ENCODE results near the gene PPFIBP1.
"Not testable (repeated sequence)": the region's sequence is repeated elsewhere in the genome, so short reads cannot be mapped to it uniquely, and the experiment has no call there.

Gene PPFIBP1

DNA sequence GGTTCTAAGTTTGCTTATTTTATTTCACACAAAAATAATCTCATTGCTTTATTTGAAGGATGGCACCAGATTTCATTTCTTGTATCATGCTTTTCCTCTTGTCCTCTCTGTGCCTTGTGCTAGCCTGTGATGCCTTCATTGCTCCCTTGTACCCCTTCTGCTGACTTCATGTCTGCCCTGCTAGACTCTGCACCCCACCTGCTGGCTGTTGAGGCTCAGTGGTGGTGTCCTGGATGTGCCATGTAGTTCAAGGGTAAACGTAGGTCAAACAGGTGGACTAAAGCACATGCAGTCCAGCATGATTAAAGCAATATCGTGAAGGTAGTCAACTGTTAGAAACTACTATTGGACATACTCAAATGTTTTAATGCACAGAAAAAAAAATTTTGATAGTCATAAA is 208.3 kb downstream of the PPFIBP1 start:
- DNase-seq = peak; percentile 15

GRCh38 chr12:27733052-27733656 is 209.1 kb downstream of the PPFIBP1 start:
- peak; percentile 27 for DNase-seq

DNA sequence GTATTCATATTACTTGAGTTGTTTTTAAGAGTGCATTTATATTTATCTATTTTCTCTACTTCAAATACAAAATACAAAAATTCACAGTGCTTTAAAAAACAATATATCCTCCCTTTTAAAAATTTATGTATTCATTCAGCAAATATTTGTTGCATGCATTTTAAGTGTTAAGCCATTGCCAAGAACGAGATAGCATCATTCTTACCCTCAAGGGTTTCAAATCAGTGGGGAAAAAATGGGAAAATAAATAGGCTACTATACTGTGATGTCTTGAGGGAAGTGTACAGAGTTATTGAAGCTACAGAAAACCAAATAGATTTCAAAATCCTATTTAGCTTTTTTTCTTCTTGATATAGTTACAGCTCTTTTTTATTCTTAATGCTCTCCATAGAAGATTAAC is 209.8 kb downstream of the PPFIBP1 start:
- no peak for DNase-seq

GRCh38 chr12:27734321-27734720 is 210.3 kb downstream of the PPFIBP1 start:
- not testable (repeated sequence) for DNase-seq

DNA sequence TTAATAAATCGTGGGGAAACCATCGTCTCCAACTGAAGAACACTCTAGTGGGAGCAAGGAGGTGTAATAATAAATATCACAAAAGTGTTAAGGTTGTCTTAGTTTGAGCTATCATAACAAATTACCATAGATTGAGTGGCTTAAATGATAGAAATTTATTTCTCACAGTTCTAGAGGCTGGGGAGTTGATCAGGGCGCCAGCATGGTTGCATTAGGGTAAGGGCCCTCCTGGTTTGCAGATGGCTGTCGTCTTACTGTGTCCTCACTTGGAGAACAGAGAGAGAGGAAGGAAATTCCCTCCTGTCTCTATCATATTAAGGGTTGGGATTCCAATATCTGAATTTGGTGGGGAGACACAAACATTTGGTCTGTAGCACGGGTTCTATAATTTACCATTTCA is 219.6 kb downstream of the PPFIBP1 start:
- DNase-seq = no peak

Data from activated CD4-positive, alpha-beta T cell treated with anti-CD3 and anti-CD28 coated beads, Interleukin-2, amount 50 U/mL, for 16 hours (primary cell).